Loucy (cell line): ENCODE measurements around the gene CCDC148.

Experiments used
- CTCF ChIP-seq: fragments of 200-600 bp; sonication (generic); conservative IDR thresholded peaks from 2 replicates; pipeline ENCODE4 v1.5.1; 2014; ENCODE audit warnings: mild to moderate bottlenecking, antibody characterized with exemption, low read length
- EZH2phosphoT487 ChIP-seq: fragments of 200-600 bp; IDR thresholded peaks from 2 replicates; pipeline ENCODE4 v1.6.1; 2018; ENCODE audit warnings: antibody characterized with exemption, mild to moderate bottlenecking, moderate library complexity, borderline replicate concordance

GRCh38 chr2:158184001-158184400 lies 272.6 kb downstream of the CCDC148 start:
- TF ChIP-seq CTCF (no peak), EZH2phosphoT487 (no peak)
